Activated CD4-positive, alpha-beta T cell treated with anti-CD3 and anti-CD28 coated beads, Interleukin-2, amount 50 U/mL, for 4 hours (primary cell): ENCODE results near the gene CHST3.
"Not testable (repeated sequence)": the region's sequence is repeated elsewhere in the genome, so short reads cannot be mapped to it uniquely, and the experiment has no call there.

Experiments used
- DNase-seq, 2 experiments: peaks; one replicate each; pipeline ENCODE4 v3.0.0-alpha.2; 2020

CHST3 gene

GRCh38 chr10:71974489-71975021 is 10.4 kb downstream of the CHST3 start:
- DNase-seq, result peak; percentile 14 to 21

DNA sequence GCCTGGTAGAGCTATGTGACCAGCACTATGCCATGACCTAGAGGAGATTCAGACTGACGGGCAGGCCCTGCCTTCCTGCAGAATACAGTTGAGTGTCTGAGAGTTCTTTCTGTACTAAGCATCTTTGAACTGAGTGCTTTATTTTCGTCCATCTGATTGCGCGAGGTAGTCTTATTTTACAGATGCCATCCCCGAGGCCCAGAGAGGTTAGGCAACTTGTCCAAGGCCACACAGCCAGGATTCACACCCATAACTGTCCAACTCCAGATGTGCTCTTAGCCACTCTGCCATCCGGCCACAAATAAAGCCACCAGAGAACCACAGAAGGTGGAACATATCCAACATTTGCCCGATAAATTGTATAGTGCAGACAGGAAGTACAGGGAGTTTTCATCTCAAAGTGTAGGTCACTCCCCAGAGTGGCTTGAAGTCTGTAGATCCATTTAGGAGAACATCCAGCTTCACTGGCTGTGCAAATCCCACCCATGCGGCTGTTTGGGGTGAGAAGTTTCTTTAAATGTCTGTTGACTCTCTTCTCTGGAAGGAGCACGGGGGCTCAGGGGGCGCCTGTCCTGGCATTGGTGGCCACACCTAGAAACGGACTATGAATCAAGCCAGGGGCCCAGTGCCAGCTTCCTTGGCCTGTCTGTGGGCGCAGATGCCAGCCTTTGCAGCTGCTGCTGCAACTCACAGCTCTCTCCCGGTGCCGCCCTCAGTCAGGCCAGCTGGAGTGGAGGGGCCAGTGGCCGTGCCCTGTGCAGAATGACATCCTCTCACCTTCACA is 11.1 kb downstream of the CHST3 start:
- no peak for DNase-seq

DNA sequence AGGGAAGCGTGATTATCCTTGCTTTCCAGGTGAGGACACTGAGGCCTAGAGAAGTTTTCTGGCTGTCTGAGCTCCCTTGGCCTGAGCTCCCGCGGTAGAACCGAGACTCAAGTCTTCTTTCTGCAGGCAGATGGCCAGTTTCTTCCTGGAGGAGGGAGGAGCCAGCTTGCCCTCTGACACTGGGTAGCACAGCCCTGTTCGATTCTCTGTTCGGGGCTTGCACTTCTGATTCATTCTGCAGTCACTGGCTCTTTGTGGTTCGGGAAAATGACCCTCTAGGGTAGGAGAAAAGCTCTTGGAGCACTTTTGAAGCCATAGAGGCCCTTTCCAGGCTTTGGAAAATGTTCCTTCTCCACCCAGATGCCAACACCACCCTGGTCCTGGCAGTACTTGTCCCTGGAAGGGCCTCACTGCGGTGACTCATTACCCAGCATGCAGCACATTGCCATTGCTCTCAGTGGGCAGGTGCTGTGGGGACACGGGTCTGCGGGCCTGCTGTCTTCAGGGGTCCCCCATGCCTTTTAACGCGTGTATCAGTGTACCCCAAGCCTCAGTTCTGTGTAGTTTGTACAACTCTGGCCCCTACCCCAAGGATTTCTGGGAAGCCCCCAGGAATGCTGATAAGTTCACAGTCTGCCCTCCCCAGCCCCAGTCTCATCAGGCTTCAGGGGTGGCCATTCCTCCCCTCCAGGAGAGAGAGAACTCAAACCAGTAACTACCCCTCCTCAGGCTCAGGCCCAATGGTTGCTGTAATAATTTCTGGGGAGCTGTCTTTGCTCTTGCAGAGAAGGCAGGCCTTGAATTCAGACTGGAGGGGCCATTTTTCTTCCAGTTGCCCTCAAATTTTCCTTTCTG is 11.9 kb downstream of the CHST3 start:
- no peak for DNase-seq

GRCh38 chr10:71977614-71977903 is 13.4 kb downstream of the CHST3 start:
- DNase-seq, result not testable (repeated sequence)

GRCh38 chr10:71978476-71978875 is 14.3 kb downstream of the CHST3 start:
- DNase-seq, result no peak

DNA sequence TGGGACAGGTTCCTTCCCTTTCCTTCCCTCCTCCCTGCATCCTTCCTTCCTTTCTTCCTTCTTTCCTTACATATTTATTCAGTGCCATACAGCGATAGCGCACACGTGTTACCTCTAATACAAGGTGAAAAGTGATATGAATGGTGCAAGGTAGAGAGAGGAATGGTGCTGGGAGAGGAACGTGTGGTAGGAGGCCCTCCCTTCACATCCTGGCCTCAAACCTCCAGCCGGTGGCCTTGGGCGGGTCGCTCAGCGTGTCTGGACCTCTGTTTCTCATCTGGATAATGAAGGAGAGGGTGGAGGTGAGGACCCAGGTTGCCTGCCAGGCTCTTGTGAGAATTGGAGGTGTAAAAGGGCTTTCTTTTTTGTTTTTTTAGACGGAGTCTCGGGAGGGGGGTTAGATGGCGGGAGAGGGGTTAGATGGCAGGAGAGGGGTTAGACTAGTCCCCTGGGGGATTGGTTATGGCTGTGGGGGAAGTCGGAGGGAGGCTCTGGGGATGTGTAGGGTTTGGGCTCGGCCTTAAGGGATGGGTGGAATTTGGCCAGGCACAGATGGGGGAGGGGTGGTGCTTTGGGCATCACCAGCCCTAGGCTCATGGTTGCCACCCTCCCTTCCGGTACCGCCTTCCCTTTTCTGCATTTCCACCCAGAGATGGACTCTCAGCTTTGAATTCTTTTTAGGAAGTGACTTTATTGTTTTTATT is 14.9 kb downstream of the CHST3 start:
- DNase-seq, result no peak

DNA sequence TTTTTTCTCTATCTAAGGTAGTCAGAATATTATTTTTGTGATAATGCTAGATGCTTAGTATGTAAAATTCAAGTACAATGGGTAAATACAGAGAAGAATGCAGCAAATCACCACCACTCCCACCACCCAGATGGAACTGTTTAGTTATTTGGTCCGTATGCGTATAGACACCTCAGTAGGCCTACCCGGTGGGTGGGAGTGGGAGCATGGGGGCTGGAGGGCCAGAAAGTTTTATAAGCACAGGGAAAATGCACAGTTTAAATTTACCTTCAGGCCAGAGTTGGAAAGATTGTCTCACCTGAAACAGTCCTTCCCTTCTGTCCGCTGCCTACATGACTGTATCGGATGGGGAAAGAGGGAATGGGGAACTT is 15.5 kb downstream of the CHST3 start:
- no peak for DNase-seq

- DNase-seq, result no peak
These were observed 16.2 kb downstream of the CHST3 start for GRCh38 chr10:71980181-71981014.

- no peak for DNase-seq
These were observed 17.1 kb downstream of the CHST3 start for GRCh38 chr10:71981015-71981875.

GRCh38 chr10:71981876-71982230 is 17.7 kb downstream of the CHST3 start:
- DNase-seq, result no peak

DNA sequence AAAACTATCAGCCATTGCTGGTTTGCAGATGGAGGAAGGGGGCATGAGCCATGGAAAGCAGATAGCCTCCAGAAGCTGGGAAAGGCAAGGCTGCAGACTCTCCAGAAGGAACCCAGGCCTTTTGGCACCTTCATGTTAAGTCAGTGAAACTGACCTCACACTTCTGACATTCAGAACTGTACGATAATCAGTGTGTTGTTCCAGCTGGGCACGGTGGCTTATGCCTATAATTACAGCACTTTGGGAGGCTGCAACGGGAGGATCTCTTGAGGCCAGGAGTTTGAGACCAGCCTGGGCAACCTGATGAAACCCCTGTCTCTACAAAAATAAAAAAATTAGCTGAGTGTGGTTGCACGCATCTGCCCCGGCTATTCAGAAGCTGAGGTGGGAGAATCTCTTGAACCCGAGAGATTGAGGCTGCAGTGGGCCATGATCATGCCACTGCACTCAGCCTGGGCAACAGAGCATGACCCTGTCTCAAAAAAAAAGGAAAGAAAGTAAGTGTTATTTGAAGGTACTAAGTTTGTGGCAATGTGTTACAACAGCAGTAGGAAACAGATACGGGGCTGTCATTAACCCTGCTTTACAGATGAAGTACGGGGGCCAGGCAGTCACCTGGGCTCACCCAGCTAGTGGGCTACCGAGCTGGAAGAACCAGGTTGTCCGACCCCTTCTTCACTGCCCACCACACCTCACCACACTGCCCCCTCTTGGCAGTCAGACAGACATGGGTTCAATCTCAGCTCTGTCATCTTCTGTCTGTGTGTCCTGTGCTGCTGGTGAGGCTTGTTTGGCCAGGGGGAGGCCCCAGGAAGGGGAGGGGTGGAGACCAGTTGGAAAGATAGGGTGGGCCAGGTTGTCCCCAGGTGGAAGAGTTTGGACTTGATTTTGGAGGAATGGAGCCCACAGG is 18.3 kb downstream of the CHST3 start:
- DNase-seq, result no peak

GRCh38 chr10:71984126-71984808 is 20.1 kb downstream of the CHST3 start:
- no peak for DNase-seq

GRCh38 chr10:71984809-71985388 is 20.7 kb downstream of the CHST3 start:
- DNase-seq, result no peak

DNA sequence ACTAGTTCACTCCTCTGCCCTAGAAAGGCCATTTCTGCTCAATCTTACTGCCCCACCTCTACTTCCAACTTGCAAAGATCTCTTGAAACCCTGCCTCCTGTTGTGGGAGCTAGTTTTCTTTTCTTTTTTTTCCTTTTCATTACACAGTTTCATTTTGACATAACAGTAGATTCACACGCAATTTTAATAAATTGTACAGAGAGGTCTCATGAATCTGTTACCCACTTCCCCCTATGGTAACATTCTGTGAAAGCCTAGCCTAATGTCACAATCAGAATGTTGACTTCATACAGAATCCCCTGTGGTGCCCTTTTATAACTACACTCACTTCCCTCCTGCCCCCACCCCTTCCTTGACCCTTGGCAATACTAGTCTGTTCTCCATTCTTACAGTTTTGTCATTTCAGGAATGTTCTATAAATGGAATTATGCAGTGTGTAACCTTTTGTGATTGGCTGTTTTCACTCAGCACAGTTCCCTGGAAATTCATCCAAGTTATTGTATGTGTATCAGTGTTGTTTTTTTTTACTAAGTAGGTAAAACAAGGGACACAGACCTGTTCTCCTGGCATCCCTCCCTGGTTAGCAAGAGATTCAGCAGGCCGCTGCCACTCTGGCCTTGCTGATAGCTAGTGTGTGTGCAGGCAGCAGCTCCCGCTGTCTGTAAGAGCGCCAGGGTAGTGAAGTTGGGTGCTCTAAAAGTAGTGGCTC is 21.5 kb downstream of the CHST3 start:
- DNase-seq, result no peak

GRCh38 chr10:71988895-71989294 is 24.7 kb downstream of the CHST3 start:
- not testable (repeated sequence) for DNase-seq

DNA sequence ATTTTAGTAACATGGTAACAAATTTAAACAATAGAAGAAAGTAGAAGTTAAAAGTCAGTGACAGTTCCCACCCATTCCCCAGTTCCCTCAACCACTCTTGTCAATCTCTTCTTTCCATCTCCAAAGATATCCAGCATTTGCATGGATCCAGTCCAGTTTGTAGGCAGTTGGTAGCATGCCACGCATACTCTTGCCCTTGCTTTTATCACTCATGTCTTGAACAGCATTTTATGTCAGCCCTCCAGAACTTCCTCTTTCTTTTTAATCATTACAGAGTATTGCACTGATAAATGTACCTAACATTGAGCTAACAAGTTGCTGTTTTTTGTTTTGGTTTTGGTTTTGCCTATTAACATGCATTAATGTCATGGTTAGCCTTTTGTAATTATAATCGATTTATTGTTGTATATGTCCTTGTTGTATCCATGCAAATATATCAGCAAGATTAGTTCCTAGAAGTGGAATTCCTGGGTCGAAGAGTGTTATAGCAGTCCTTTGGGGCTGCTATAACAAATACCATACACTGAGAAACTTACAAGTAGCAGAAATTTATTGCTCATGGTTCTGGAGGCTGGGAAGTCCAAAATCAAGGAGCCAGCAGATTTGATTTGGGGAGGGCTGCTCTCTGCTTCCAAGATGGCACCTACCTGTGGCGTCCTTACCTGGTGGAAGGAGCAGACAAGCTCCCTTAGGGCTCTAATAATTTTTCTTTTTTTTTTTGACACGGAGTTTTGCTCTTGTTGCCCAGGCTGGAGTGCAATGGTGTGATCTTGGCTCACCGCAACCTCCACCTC is 25.7 kb downstream of the CHST3 start:
- DNase-seq, result no peak

GRCh38 chr10:71990706-71991269 is 26.6 kb downstream of the CHST3 start:
- no peak for DNase-seq

DNA sequence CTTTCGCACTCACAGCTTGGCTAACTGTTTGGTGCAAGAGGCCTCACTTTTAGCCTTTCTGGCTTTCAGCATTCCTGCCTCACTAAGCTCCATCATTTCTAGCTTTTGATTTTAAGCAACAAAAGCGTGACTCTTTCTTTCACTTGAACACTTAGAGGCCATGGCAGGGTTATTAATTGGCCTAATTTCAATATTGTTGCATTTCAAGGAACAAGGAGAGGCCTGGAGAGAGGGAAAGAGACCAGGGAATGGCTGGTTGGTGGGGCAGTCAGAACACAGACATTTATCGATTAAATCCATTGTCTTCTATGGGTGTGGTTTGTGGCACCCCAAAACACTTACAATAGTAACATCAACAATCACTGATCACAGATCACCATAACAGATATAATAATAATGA is 31.3 kb downstream of the CHST3 start:
- DNase-seq, result no peak
